Right lobe of liver (tissue), 6 donors: ENCODE measurements around the gene IFRD2. TPM values are rescaled to one million over a fixed set of nuclear protein-coding genes. Genes with fewer than 3 reads are reported as not detected.

Experiments used
- ATAC-seq, 4 donors: fragments of 200-7000 bp; cut with Tn5 transposase; one replicate each; pipeline ENCODE4 v1.9.1; 2020; ENCODE audit warnings: mild to moderate bottlenecking in 4 of 4, moderate library complexity in 4 of 4
- DNase-seq, 3 donors: peaks; one replicate each; pipeline ENCODE4 v3.0.0-alpha.2; 2020
- H3K27ac ChIP-seq, 3 donors: fragments of 200-600 bp; one replicate each; pipeline ENCODE4 v1.8.0; 2022
- H3K27me3 ChIP-seq, 2 donors: fragments of 200-600 bp; one replicate each; pipeline ENCODE4 v1.8.0; 2022
- H3K36me3 ChIP-seq, 4 donors: fragments of 200-600 bp; sonication (generic) in 1 of 4; one replicate each; pipeline versions ENCODE4 v1.5.1 to v1.8.0; 2017 to 2022; ENCODE audit warnings: control low read depth in 1 of 4
- H3K4me1 ChIP-seq, 4 donors: fragments of 200-600 bp; sonication (generic) in 1 of 4; one replicate each; pipeline versions ENCODE4 v1.5.1 to v1.8.0; 2017 to 2022; ENCODE audit warnings: control low read depth in 1 of 4
- H3K4me3 ChIP-seq, 3 donors: fragments of 200-600 bp; one replicate each; pipeline ENCODE4 v1.8.0; 2022
- H3K9me3 ChIP-seq, 4 donors: fragments of 200-600 bp; sonication (generic) in 1 of 4; one replicate each; pipeline versions ENCODE4 v1.5.1 to v1.8.0; 2017 to 2022; ENCODE audit warnings: control low read depth in 1 of 4
- POLR2A ChIP-seq: fragments of 450-650 bp; IDR thresholded peaks from one replicate; pipeline ENCODE4 v1.6.1; 2017; ENCODE audit warnings: antibody characterized with exemption, mild to moderate bottlenecking
- WGBS: methylation state at CpG from one replicate; pipeline ENCODE4 v1.1.6; 2018; ENCODE audit warnings: low coverage, low lambda C conversion rate; ENCODE audit not compliant: insufficient coverage; ENCODE audit errors: missing lambda C conversion rate; 5-methylcytosine and 5-hydroxymethylcytosine counted together
- intact Hi-C, 2 donors: fragments of 100-400 bp; cut with DNase I; formaldehyde crosslinking; loops; one replicate each; pipeline versions ENCODE4 v1.11.2 to v1.14.1; 2022
- total RNA-seq, 6 experiments: library from RNA; depleted of rRNA in 2 of 6; stranded (reverse); fragments of >200 nt in 2 of 6; fragmentation: NEBNext Ultra II Directional in 3 of 6; extraction: Animal tissue kit (Norgen Biotek cat#: 25700) in 3 of 6; gene quantifications; one replicate each; pipeline versions ENCODE4 v1.1.0 to v1.2.4, GENCODE V29; 2016 to 2023
- TF ChIP-seq, protein P1 (sequence below), 4 donors: fragments of 200-600 bp in 3 of 4; fragments of 450-650 bp in 1 of 4; IDR thresholded peaks; one replicate each; pipeline versions ENCODE4 v1.5.1 to v1.8.0; 2016 to 2022; ENCODE audit warnings: antibody characterized with exemption in 4 of 4, mild to moderate bottlenecking in 2 of 4
- donor health status: DM: no; HTN: yes; CAD: no.
- donor health status: DM: no; HTN: no; CAD: no.
- donor health status: DM: no; HTN: no; CAD: no.
- donor health status: DM: no; HTN: yes; CAD: no.
- donor health status: DM: no; HTN: yes; CAD: no.

IFRD2 gene
- total RNA-seq, 6 experiments from 2014 or later = 40.8 to 71.0 (median 56.3) TPM

DNA sequence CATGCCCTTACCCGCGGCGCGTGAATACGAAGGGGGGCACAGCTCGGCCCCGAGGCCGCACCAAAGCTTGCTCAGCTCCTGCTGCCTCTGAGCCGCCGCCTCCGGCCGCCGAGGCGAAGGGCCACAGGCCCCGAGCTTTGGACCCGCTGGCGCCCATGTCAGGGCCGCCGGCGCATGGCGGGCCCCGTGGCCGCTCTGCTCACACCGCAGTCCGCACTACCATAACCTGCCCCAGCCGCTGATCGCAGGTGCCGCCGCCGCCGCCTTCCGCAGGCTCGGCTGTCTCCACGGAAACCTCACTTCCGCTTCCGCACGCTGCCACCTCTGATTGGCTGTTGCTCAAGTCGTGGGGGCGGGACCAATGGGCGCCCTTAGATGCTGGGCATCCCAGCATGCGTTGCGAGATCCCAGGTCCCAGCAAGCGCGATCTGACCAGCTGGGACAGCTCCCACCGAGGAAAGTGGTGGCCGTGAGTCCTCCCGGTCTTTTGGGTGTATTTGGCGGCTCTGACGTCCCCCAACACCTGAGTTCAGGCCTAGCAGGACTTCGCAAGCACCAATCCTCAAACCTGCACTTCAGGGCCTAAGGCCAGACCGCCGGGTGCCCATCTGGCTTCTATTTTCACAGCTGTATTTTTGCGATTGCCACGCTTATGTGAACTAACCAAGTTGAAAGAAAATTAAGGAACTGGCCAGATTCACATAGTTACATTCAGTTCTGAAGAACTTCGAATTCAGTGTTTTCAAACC lies 35.9 kb upstream of the IFRD2 start, which contains the start of gene TUSC2:
Gene TUSC2 (minus strand): TSS at position 281 of the 749 bp plus-strand sequence. CDS start 124 bp downstream, at position 157.
- peak; percentile 82 to 89 (median 86) for ATAC-seq
- DNase-seq = peak; percentile 97 to 98 (median 97)
- Histone ChIP-seq H3K4me1 (peaks cover 0 to 19% (median 11%) of the 10 kb centered on the region in 4 donors), H3K27me3 (no peaks in the 10 kb centered on the region), H3K9me3 (no peaks in the 10 kb centered on the region), H3K4me3 (peak within 1 kb of the TSS; percentile 82 to 93 (median 83)), H3K27ac (peak within 1 kb of the TSS in 2 of 3 donors; percentile 52 to 72), H3K36me3 (peaks cover 7 to 29% (median 15%) of the 10 kb centered on the region in 4 donors)
- intact Hi-C loops = loop anchor here in 1 of 2 donors (5.0 kb wide), 1 partner anchor 51 kb away; the partner anchor contains the start of gene LSMEM2
- WGBS = 5% methylated on average over 21 of the region's 55 CpGs
- peak; percentile 68 for TF ChIP-seq POLR2A
- TF ChIP-seq, protein P1, sequence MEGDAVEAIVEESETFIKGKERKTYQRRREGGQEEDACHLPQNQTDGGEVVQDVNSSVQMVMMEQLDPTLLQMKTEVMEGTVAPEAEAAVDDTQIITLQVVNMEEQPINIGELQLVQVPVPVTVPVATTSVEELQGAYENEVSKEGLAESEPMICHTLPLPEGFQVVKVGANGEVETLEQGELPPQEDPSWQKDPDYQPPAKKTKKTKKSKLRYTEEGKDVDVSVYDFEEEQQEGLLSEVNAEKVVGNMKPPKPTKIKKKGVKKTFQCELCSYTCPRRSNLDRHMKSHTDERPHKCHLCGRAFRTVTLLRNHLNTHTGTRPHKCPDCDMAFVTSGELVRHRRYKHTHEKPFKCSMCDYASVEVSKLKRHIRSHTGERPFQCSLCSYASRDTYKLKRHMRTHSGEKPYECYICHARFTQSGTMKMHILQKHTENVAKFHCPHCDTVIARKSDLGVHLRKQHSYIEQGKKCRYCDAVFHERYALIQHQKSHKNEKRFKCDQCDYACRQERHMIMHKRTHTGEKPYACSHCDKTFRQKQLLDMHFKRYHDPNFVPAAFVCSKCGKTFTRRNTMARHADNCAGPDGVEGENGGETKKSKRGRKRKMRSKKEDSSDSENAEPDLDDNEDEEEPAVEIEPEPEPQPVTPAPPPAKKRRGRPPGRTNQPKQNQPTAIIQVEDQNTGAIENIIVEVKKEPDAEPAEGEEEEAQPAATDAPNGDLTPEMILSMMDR (IDR thresholded peaks at IDR 0.05) = no peak

DNA sequence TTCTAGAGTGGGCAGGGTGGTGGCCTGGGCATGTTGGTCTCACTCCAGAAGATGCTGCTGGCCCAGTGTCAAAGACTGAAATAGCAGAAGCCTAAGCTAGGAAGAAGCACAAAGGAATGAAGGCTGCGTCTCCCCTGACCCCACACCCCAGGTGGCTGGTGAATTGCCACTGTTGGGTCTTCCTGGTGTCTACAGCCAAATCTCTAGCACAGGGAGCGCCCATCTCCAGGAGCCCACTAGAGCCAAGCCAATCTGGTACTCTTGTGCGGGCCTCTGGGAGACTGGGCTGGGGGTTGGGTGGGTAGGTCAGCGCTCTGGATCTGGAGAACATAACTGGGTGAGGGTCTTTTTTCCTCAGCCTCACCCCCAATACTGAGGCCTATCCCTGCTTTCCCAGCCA lies 34.9 kb upstream of the IFRD2 start:
- Histone ChIP-seq H3K36me3 (peaks cover 7 to 29% (median 15%) of the 10 kb centered on the region in 4 donors), H3K27ac (no peak overlapping the region), H3K4me3 (peak overlapping the region; percentile 82 to 93 (median 83)), H3K9me3 (no peaks in the 10 kb centered on the region), H3K27me3 (no peaks in the 10 kb centered on the region), H3K4me1 (peaks cover 0 to 28% (median 13%) of the 10 kb centered on the region in 4 donors)
- no peak for TF ChIP-seq POLR2A
- TF ChIP-seq, protein P1 (IDR thresholded peaks at IDR 0.05) = no peak
- ATAC-seq (no peak), DNase-seq (no peak)
- intact Hi-C loops = loop anchor here in 1 of 2 donors (5.0 kb wide), 1 partner anchor 50 kb away; the partner anchor contains the start of gene LSMEM2
- WGBS = 0% methylated on average over 1 of the region's 4 CpGs

DNA sequence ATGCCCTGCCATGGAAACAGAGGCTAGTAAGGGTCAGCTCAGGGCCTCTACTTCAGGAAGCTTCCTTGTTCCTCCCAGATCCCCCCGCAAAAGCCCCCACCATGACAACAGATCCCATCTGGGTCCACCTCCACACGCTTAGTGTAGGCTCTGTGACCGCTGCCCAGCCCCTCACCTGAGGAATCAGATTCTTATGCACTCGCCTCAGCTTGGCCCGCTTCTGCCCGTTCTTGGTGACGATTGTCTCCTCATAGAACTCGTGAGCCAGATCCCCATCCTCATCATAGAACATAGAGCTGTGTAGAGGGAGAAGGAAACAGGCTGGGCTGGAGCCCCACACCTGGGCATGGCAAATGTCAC lies 33.9 kb upstream of the IFRD2 start:
- H3K4me1 ChIP-seq = peaks cover 0 to 33% (median 15%) of the 10 kb centered on the region in 4 donors
- ATAC-seq = no peak
- peaks cover 4 to 21% (median 9%) of the 10 kb centered on the region in 4 donors for H3K36me3 ChIP-seq

DNA sequence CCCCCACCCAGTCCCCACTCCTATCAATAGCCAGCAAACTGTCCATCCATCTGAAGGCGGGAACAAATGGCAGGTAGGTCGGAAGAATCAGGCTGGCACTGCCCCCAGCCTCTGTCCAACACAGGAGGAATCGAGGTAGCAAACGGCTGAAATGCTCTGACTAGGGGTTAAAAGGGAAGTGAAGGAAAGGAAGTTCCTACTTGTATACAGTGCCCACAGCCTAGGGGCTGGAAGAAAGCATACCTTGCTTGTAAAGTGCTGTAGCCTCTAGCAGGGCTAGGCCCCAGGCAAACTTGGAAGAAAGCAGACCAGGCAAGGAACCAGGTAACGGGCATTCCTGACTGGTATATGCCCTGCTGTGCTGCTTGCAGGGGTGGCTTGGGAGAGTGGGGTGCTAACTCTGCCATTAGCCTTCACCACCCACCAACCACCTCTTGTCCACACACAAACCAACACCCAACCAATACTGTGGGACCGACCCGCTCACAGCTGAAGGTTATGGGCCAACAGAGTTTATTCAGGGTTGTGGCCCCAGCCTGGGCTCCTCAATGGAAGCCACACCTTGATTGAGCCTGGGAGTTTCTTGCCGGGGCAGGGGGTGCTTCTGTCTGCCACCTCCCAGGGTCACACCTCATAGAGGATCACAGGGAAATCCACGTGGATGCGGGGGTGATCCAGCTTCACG lies 33.4 kb upstream of the IFRD2 start:
- no peak for DNase-seq
- ATAC-seq = no peak
- TF ChIP-seq, protein P1 (IDR thresholded peaks at IDR 0.05) = no peak
- H3K4me3 ChIP-seq = no peak overlapping the region
- 65% methylated on average over 5 of the region's 11 CpGs for WGBS
- H3K4me1 ChIP-seq = peaks cover 0 to 33% (median 15%) of the 10 kb centered on the region in 4 donors
- no peaks in the 10 kb centered on the region for H3K27me3 ChIP-seq
- intact Hi-C loops = loop anchor here in 1 of 2 donors (5.0 kb wide), 1 partner anchor 48 kb away; the partner anchor contains the start of gene LSMEM2
- no peaks in the 10 kb centered on the region for H3K9me3 ChIP-seq
- H3K36me3 ChIP-seq = peaks cover 0 to 16% (median 5%) of the 10 kb centered on the region in 4 donors
- H3K27ac ChIP-seq = no peak overlapping the region

More for the DNA sequence above, 33.9 kb upstream of the IFRD2 start:
- Histone ChIP-seq H3K27me3 (no peaks in the 10 kb centered on the region), H3K27ac (no peak overlapping the region), H3K9me3 (no peaks in the 10 kb centered on the region), H3K4me3 (no peak overlapping the region)
- TF ChIP-seq POLR2A = no peak
- TF ChIP-seq, protein P1 (IDR thresholded peaks at IDR 0.05) = no peak
- 84% methylated on average over 4 of the region's 8 CpGs for WGBS
- no peak for DNase-seq
- intact Hi-C loops = loop anchor here in 1 of 2 donors (5.0 kb wide), 1 partner anchor 49 kb away; the partner anchor contains the start of gene LSMEM2
